Vagina (tissue), 2 donors: ENCODE data around the gene NXNL1.

Experiments used
- CTCF ChIP-seq, 3 experiments: fragments of 450-650 bp in 2 of 3; fragments of 200-600 bp in 1 of 3; sonication (generic) in 1 of 3; IDR thresholded peaks; one replicate each; pipeline ENCODE4 v1.5.1; 2017 to 2019; ENCODE audit warnings: antibody characterized with exemption in 3 of 3, mild to moderate bottlenecking in 2 of 3, moderate library complexity in 2 of 3
- POLR2A ChIP-seq, 2 donors: fragments of 450-650 bp; IDR thresholded peaks; one replicate each; pipeline ENCODE4 v1.6.1; 2017; ENCODE audit warnings: antibody characterized with exemption in 2 of 2, mild to moderate bottlenecking in 2 of 2, moderate library complexity in 2 of 2
- POLR2AphosphoS5 ChIP-seq, 2 donors: sonication (generic); formaldehyde crosslinking; IDR thresholded peaks; one replicate each; pipeline ENCODE4 v1.9.0; 2017; ENCODE audit warnings: antibody characterized with exemption in 2 of 2, mild to moderate bottlenecking in 2 of 2, low read depth in 1 of 2; ENCODE audit not compliant: insufficient read depth in 1 of 2

GRCh38 chr19:17499648-17500446, 39.1 kb upstream of the NXNL1 start:
- TF ChIP-seq CTCF (IDR thresholded peaks at IDR 0.05) (no peak), POLR2A (IDR thresholded peaks at IDR 0.05) (no peak), POLR2AphosphoS5 (IDR thresholded peaks at IDR 0.05; ENCODE audit: insufficient read depth in 1 of 2, low read depth in 1 of 2) (no peak)
